ENCODE measurements around the gene UBAC2.

UBAC2 gene

GRCh38 chr13:99313941-99314340 lies 113.3 kb downstream of the UBAC2 start:
- ChIA-PET POLR2A (no interaction called here), CTCF (interaction anchor here (0.8 to 1.8 kb wide), 4 partner anchors 15 to 123 kb away, joined by 3 to 7 read pairs (median 4); no protein-coding TSS in a partner anchor)
- Histone ChIP-seq H3K4me3 (ENCODE audit: control insufficient read depth in 1 of 7, extremely low read depth in 1 of 7, insufficient read depth in 4 of 7, low read depth in 2 of 7, low read length in 6 of 7) (no peak overlapping the region), H3K27ac (ENCODE audit: insufficient read depth in 1 of 2, low read depth in 1 of 2, low read length in 2 of 2, poor library complexity in 1 of 2, severe bottlenecking in 2 of 2) (no peak overlapping the region), H3K4me1 (ENCODE audit: control extremely low read depth in 1 of 4, control insufficient read depth in 4 of 4, insufficient read depth in 4 of 4, low read length in 3 of 4) (peaks cover 2 to 56% (median 23%) of the 10 kb centered on the region in 4 experiments), H3K27me3 (replicated peaks in 2 of 5; ENCODE audit: control insufficient read depth in 4 of 5, insufficient read depth in 5 of 5, low read length in 4 of 5) (no peaks in the 10 kb centered on the region), H3K9me3 (ENCODE audit: control extremely low read depth in 1 of 5, control insufficient read depth in 4 of 5, insufficient read depth in 2 of 5, low read depth in 1 of 5, low read length in 4 of 5) (no peaks in the 10 kb centered on the region), H3K36me3 (ENCODE audit: control insufficient read depth in 4 of 4, insufficient read depth in 4 of 4, low read length in 3 of 4) (peaks cover 3 to 20% (median 13%) of the 10 kb centered on the region in 4 experiments)
- WGBS (ENCODE audit: insufficient coverage), result no CpG with 5 or more reads among the region's 1 CpG
- DNase-seq, result no peak

- Histone ChIP-seq H3K4me3 (ENCODE audit: control insufficient read depth in 1 of 7, extremely low read depth in 1 of 7, insufficient read depth in 4 of 7, low read depth in 2 of 7, low read length in 6 of 7) (no peak overlapping the region), H3K9me3 (ENCODE audit: control extremely low read depth in 1 of 5, control insufficient read depth in 4 of 5, insufficient read depth in 2 of 5, low read depth in 1 of 5, low read length in 4 of 5) (no peaks in the 10 kb centered on the region), H3K36me3 (ENCODE audit: control insufficient read depth in 4 of 4, insufficient read depth in 4 of 4, low read length in 3 of 4) (peaks cover 5 to 25% (median 15%) of the 10 kb centered on the region in 4 experiments), H3K27ac (ENCODE audit: insufficient read depth in 1 of 2, low read depth in 1 of 2, low read length in 2 of 2, poor library complexity in 1 of 2, severe bottlenecking in 2 of 2) (no peak overlapping the region), H3K27me3 (replicated peaks in 2 of 5; ENCODE audit: control insufficient read depth in 4 of 5, insufficient read depth in 5 of 5, low read length in 4 of 5) (no peaks in the 10 kb centered on the region), H3K4me1 (ENCODE audit: control extremely low read depth in 1 of 4, control insufficient read depth in 4 of 4, insufficient read depth in 4 of 4, low read length in 3 of 4) (peaks cover 4 to 60% (median 27%) of the 10 kb centered on the region in 4 experiments)
- CTCF ChIA-PET, result interaction anchor here (0.7 to 1.1 kb wide), 4 partner anchors 15 to 122 kb away, joined by 3 to 5 read pairs (median 3); no protein-coding TSS in a partner anchor
- DNase-seq, result no peak
- WGBS (ENCODE audit: insufficient coverage), result 96% methylated on average over 3 of the region's 10 CpGs
- POLR2A ChIA-PET, result interaction anchor here (0.7 kb wide), 1 partner anchor 9 kb away, joined by 3 read pairs; no protein-coding TSS in a partner anchor
Measured at GRCh38 chr13:99314640-99315176, 114.1 kb downstream of the UBAC2 start.

- no CpG with 5 or more reads among the region's 6 CpGs for WGBS (ENCODE audit: insufficient coverage)
- CTCF ChIA-PET, result interaction anchor here (1.1 kb wide), 1 partner anchor 22 kb away, joined by 5 read pairs; no protein-coding TSS in a partner anchor
Measured at GRCh38 chr13:99315186-99315585, 114.5 kb downstream of the UBAC2 start.

GRCh38 chr13:99316224-99316623 lies 115.6 kb downstream of the UBAC2 start:
- no peak overlapping the region for H3K4me3 ChIP-seq (ENCODE audit: control insufficient read depth in 1 of 7, extremely low read depth in 1 of 7, insufficient read depth in 4 of 7, low read depth in 2 of 7, low read length in 6 of 7)
- CTCF ChIA-PET, result interaction anchor here (1.4 kb wide), 1 partner anchor 13 kb away, joined by 3 read pairs; no protein-coding TSS in a partner anchor
- peaks cover 6 to 26% (median 15%) of the 10 kb centered on the region in 4 experiments for H3K36me3 ChIP-seq (ENCODE audit: control insufficient read depth in 4 of 4, insufficient read depth in 4 of 4, low read length in 3 of 4)
- POLR2A ChIA-PET, result no interaction called here
- 100% methylated on average over 1 of the region's 2 CpGs for WGBS (ENCODE audit: insufficient coverage)
- H3K4me1 ChIP-seq (ENCODE audit: control extremely low read depth in 1 of 4, control insufficient read depth in 4 of 4, insufficient read depth in 4 of 4, low read length in 3 of 4), result peaks cover 17 to 61% (median 33%) of the 10 kb centered on the region in 4 experiments
- no peaks in the 10 kb centered on the region for H3K9me3 ChIP-seq (ENCODE audit: control extremely low read depth in 1 of 5, control insufficient read depth in 4 of 5, insufficient read depth in 2 of 5, low read depth in 1 of 5, low read length in 4 of 5)
- no peak overlapping the region for H3K27ac ChIP-seq (ENCODE audit: insufficient read depth in 1 of 2, low read depth in 1 of 2, low read length in 2 of 2, poor library complexity in 1 of 2, severe bottlenecking in 2 of 2)
- H3K27me3 ChIP-seq (replicated peaks in 2 of 5; ENCODE audit: control insufficient read depth in 4 of 5, insufficient read depth in 5 of 5, low read length in 4 of 5), result no peaks in the 10 kb centered on the region
- no peak for DNase-seq

More at GRCh38 chr13:99315186-99315585, 114.5 kb downstream of the UBAC2 start:
- no peak for DNase-seq
- H3K36me3 ChIP-seq (ENCODE audit: control insufficient read depth in 4 of 4, insufficient read depth in 4 of 4, low read length in 3 of 4), result peaks cover 6 to 26% (median 15%) of the 10 kb centered on the region in 4 experiments
- H3K4me1 ChIP-seq (ENCODE audit: control extremely low read depth in 1 of 4, control insufficient read depth in 4 of 4, insufficient read depth in 4 of 4, low read length in 3 of 4), result peaks cover 6 to 60% (median 28%) of the 10 kb centered on the region in 4 experiments
- POLR2A ChIA-PET, result interaction anchor here (0.7 kb wide), 1 partner anchor 10 kb away, joined by 3 read pairs; no protein-coding TSS in a partner anchor
- no peaks in the 10 kb centered on the region for H3K9me3 ChIP-seq (ENCODE audit: control extremely low read depth in 1 of 5, control insufficient read depth in 4 of 5, insufficient read depth in 2 of 5, low read depth in 1 of 5, low read length in 4 of 5)
- no peak overlapping the region for H3K4me3 ChIP-seq (ENCODE audit: control insufficient read depth in 1 of 7, extremely low read depth in 1 of 7, insufficient read depth in 4 of 7, low read depth in 2 of 7, low read length in 6 of 7)
- H3K27ac ChIP-seq (ENCODE audit: insufficient read depth in 1 of 2, low read depth in 1 of 2, low read length in 2 of 2, poor library complexity in 1 of 2, severe bottlenecking in 2 of 2), result no peak overlapping the region
- H3K27me3 ChIP-seq (replicated peaks in 2 of 5; ENCODE audit: control insufficient read depth in 4 of 5, insufficient read depth in 5 of 5, low read length in 4 of 5), result no peaks in the 10 kb centered on the region

GRCh38 chr13:99316657-99317256 lies 116.1 kb downstream of the UBAC2 start:
- H3K27ac ChIP-seq (ENCODE audit: insufficient read depth in 1 of 2, low read depth in 1 of 2, low read length in 2 of 2, poor library complexity in 1 of 2, severe bottlenecking in 2 of 2), result no peak overlapping the region
- H3K36me3 ChIP-seq (ENCODE audit: control insufficient read depth in 4 of 4, insufficient read depth in 4 of 4, low read length in 3 of 4), result peaks cover 6 to 26% (median 14%) of the 10 kb centered on the region in 4 experiments
- H3K4me3 ChIP-seq (ENCODE audit: control insufficient read depth in 1 of 7, extremely low read depth in 1 of 7, insufficient read depth in 4 of 7, low read depth in 2 of 7, low read length in 6 of 7), result no peak overlapping the region
- ChIA-PET CTCF (interaction anchor here (1.4 kb wide), 1 partner anchor 13 kb away, joined by 3 read pairs; no protein-coding TSS in a partner anchor), POLR2A (no interaction called here)
- no peak for DNase-seq
- peaks cover 20 to 61% (median 36%) of the 10 kb centered on the region in 4 experiments for H3K4me1 ChIP-seq (ENCODE audit: control extremely low read depth in 1 of 4, control insufficient read depth in 4 of 4, insufficient read depth in 4 of 4, low read length in 3 of 4)
- 95% methylated on average over 5 of the region's 6 CpGs for WGBS (ENCODE audit: insufficient coverage)
- no peaks in the 10 kb centered on the region for H3K27me3 ChIP-seq (replicated peaks in 2 of 5; ENCODE audit: control insufficient read depth in 4 of 5, insufficient read depth in 5 of 5, low read length in 4 of 5)
- H3K9me3 ChIP-seq (ENCODE audit: control extremely low read depth in 1 of 5, control insufficient read depth in 4 of 5, insufficient read depth in 2 of 5, low read depth in 1 of 5, low read length in 4 of 5), result no peaks in the 10 kb centered on the region

- H3K27me3 ChIP-seq (replicated peaks in 2 of 5; ENCODE audit: control insufficient read depth in 4 of 5, insufficient read depth in 5 of 5, low read length in 4 of 5), result no peaks in the 10 kb centered on the region
- 89% methylated on average over 5 of the region's 5 CpGs for WGBS (ENCODE audit: insufficient coverage)
- POLR2A ChIA-PET, result interaction anchor here (0.6 to 0.7 kb wide), 3 partner anchors 26 to 57 kb away, joined by 3 to 4 read pairs (median 3); no protein-coding TSS in a partner anchor
- CTCF ChIA-PET, result interaction anchor here (0.8 to 2.3 kb wide), 5 partner anchors 10 to 50 kb away, joined by 3 to 13 read pairs (median 4); partner anchors contain the start of gene GPR183
- H3K4me1 ChIP-seq (ENCODE audit: control extremely low read depth in 1 of 4, control insufficient read depth in 4 of 4, insufficient read depth in 4 of 4, low read length in 3 of 4), result peaks cover 27 to 61% (median 37%) of the 10 kb centered on the region in 4 experiments
- H3K9me3 ChIP-seq (ENCODE audit: control extremely low read depth in 1 of 5, control insufficient read depth in 4 of 5, insufficient read depth in 2 of 5, low read depth in 1 of 5, low read length in 4 of 5), result no peaks in the 10 kb centered on the region
- no peak overlapping the region for H3K4me3 ChIP-seq (ENCODE audit: control insufficient read depth in 1 of 7, extremely low read depth in 1 of 7, insufficient read depth in 4 of 7, low read depth in 2 of 7, low read length in 6 of 7)
- peak overlapping the region; percentile 67 to 87 for H3K27ac ChIP-seq (ENCODE audit: insufficient read depth in 1 of 2, low read depth in 1 of 2, low read length in 2 of 2, poor library complexity in 1 of 2, severe bottlenecking in 2 of 2)
- peak; percentile 81 to 93 (median 92) for DNase-seq
- H3K36me3 ChIP-seq (ENCODE audit: control insufficient read depth in 4 of 4, insufficient read depth in 4 of 4, low read length in 3 of 4), result peaks cover 6 to 27% (median 14%) of the 10 kb centered on the region in 4 experiments
Measured at GRCh38 chr13:99320693-99321481, 120.2 kb downstream of the UBAC2 start.

Measured in common myeloid progenitor, CD34-positive (primary cell).